NK-92 (cell line): ENCODE results near the gene TTC13.

Source experiments
- DNase-seq: peaks from one replicate; lab custom pipeline; 2025; ENCODE audit not compliant: unreplicated experiment; lab: John Stamatoyannopoulos, UW

Gene TTC13

GRCh38 chr1:230857822-230858221, 120.8 kb downstream of the TTC13 start:
- DNase-seq, result no peak

GRCh38 chr1:230857077-230857476, 121.6 kb downstream of the TTC13 start:
- DNase-seq, result no peak
